Brain microvascular endothelial cell (primary cell): Measurements from ENCODE around the gene A4GALT.

ENCODE experiments used
- DNase-seq: peaks from one replicate; pipeline ENCODE4 v3.0.0-alpha.2; 2020
- H3K27ac ChIP-seq: fragments of 250-450 bp; sonication (Bioruptor Pico); 2 replicates; pipeline ENCODE4 v1.5.1; 2020; ENCODE audit warnings: mild to moderate bottlenecking, moderate library complexity
- H3K27me3 ChIP-seq: fragments of 250-450 bp; sonication (Bioruptor Pico); replicated peaks from 2 replicates; pipeline ENCODE4 v1.5.1; 2020; ENCODE audit warnings: mild to moderate bottlenecking
- H3K36me3 ChIP-seq: fragments of 250-450 bp; sonication (Bioruptor Pico); replicated peaks from 2 replicates; pipeline ENCODE4 v1.5.1; 2020; ENCODE audit warnings: mild to moderate bottlenecking
- H3K4me3 ChIP-seq: 2 replicates; pipeline ENCODE4 v1.5.1; 2011; ENCODE audit warnings: low read depth, mild to moderate bottlenecking, control low read depth, low read length, moderate library complexity
- CTCF ChIP-seq: IDR thresholded peaks from 2 replicates; pipeline ENCODE4 v1.5.1; 2011; ENCODE audit warnings: low read depth, mild to moderate bottlenecking, moderate library complexity, low read length, control low read depth, inconsistent platforms; ENCODE audit errors: missing control alignments
- in situ Hi-C: cut with HindIII; loops from 2 replicates; pipeline ENCODE4 v1.10.0; 2017; ENCODE audit warnings: low sequenced_read_pairs, low pct_ligation_motif_present

A4GALT gene

GRCh38 chr22:42692239-42693054 lies 28.2 kb downstream of the A4GALT start:
- no peak for DNase-seq
- no peaks in the 10 kb centered on the region for H3K27me3 ChIP-seq
- H3K36me3 ChIP-seq = no peaks in the 10 kb centered on the region
- H3K4me3 ChIP-seq = no peak overlapping the region
- in situ Hi-C loops = no loop called here
- no peak for TF ChIP-seq CTCF
- H3K27ac ChIP-seq = no peak overlapping the region

GRCh38 chr22:42691440-42691839 lies 29.2 kb downstream of the A4GALT start:
- H3K36me3 ChIP-seq = no peaks in the 10 kb centered on the region
- no peak for TF ChIP-seq CTCF
- in situ Hi-C loops = no loop called here
- H3K27me3 ChIP-seq = no peaks in the 10 kb centered on the region
- H3K27ac ChIP-seq = no peak overlapping the region
- no peak overlapping the region for H3K4me3 ChIP-seq
- no peak for DNase-seq

- TF ChIP-seq CTCF = no peak
- no peak overlapping the region for H3K27ac ChIP-seq
- H3K4me3 ChIP-seq = no peak overlapping the region
- in situ Hi-C loops = no loop called here
- DNase-seq = peak; percentile 77
- H3K36me3 ChIP-seq = no peaks in the 10 kb centered on the region
- H3K27me3 ChIP-seq = no peaks in the 10 kb centered on the region
Observed at GRCh38 chr22:42688241-42689211, 32.1 kb downstream of the A4GALT start.

GRCh38 chr22:42686756-42687491 lies 33.7 kb downstream of the A4GALT start:
- H3K27ac ChIP-seq = no peak overlapping the region
- H3K36me3 ChIP-seq = no peaks in the 10 kb centered on the region
- no peaks in the 10 kb centered on the region for H3K27me3 ChIP-seq
- no peak overlapping the region for H3K4me3 ChIP-seq
- in situ Hi-C loops = no loop called here
- DNase-seq = no peak
- TF ChIP-seq CTCF = no peak

- Histone ChIP-seq H3K4me3 (no peak overlapping the region), H3K27ac (no peak overlapping the region), H3K27me3 (no peaks in the 10 kb centered on the region), H3K36me3 (no peaks in the 10 kb centered on the region)
- DNase-seq = no peak
- no peak for TF ChIP-seq CTCF
- in situ Hi-C loops = no loop called here
Observed at GRCh38 chr22:42685941-42686653, 34.6 kb downstream of the A4GALT start.
